ENCODE data around the gene CEP112.

CEP112 gene

DNA sequence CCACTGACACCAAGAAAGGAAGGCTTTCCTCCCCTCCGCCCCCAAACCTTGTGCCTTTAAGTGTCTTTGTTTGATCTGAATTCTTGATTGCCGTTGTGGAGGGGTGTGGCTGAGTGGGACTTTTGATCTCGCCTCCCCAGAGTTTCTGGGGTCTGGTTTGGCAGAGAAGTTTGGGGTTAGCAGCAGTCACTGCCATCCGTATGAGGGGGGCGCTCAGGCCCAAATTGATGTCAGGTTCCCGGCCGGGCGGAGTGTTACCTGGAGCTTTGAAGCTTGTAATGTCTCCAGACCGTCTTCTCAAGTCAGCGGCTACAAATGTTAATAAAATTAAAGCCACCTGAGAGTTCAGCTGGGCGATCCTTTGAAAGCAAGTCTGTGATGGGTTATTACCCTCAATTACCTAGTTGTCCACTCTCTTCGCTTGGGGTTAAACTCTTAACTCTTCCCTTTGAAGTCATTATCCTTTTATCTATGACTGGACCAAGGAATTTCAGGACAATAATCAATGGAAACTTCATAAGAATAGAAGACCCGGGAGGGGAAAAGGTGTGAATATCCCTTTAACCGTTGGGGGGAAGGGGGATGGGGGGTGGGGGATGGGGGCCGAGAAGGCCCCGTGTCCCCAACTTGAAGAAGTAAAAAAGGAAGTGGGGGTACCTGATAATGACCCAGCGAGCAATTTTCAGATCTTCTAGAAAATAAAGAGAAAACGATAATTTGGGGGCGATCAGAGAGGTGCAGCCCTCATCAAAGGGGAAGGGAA is 598.7 kb downstream of the CEP112 start:
- DNase-seq (ENCODE audit: low read depth), result no peak

- DNase-seq (ENCODE audit: low read depth), result no peak
Measured at GRCh38 chr17:65592125-65592965, 599.6 kb downstream of the CEP112 start.

- no peak for DNase-seq (ENCODE audit: low read depth)
Measured at GRCh38 chr17:65589321-65589720, 602.6 kb downstream of the CEP112 start.

DNA sequence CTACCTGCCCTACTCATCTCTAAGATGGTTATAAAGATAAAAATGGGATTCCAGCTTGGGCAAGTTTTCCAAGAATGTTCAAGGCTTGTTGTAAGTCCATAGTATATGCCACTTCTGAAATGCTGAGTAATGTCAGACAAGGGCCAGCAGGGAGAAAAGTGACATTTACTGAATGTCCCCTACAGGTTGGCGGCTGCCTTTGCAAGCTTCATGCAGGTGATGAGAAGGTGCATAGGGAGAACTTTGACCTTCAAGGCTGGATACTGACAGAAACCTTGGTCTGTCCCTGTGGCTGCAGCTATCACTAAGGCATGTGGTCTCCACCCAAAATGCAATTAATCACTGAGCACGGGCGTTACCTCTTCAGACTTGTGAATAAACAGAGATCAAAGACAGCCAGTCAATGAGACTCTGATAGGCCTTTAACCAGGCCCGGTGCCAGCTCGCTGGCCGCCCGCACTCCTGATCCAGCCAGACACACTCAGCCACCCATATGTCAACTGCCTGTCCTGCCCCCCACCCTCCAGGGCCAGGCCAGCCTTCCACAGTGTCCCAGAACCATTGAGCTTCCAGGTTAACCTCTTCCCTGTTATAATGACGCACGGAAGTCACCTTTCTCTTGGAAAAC is 603.6 kb downstream of the CEP112 start:
- no peak for DNase-seq (ENCODE audit: low read depth)

- no peak for DNase-seq (ENCODE audit: low read depth)
Measured at GRCh38 chr17:65587534-65588180, 604.3 kb downstream of the CEP112 start.

DNA sequence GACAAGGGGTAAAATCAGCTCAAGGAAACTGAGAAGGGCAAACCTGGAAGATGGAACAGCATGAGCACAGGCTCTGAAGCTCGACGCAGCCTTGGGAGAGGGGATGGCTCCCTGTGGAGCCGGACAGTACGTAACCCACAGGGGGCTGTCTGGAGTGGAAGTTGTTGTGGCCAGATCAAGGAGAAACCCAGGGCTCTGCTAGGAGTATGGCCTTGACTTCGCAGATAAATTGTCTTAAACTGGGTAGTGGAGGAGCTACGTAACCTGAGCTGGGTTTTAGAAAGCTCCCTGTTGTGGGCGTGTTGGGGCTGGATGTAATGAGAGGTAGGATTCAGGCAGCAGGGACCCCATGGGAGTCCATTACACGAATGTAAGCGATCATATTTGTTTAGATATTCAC is 605.0 kb downstream of the CEP112 start:
- no peak for DNase-seq (ENCODE audit: low read depth)
